ENCODE results near the gene IL20RA. TPM values are rescaled to one million over a fixed set of nuclear protein-coding genes. Genes with fewer than 3 reads are reported as not detected.

The IL20RA gene
- total RNA-seq, 6 experiments from 2014 or later, result not detected

GRCh38 chr6:137043710-137044365, 927 bp downstream of the IL20RA start:
- H3K9me3 Mint-ChIP-seq, result no peaks in the 10 kb centered on the region
- peaks cover 20% of the 10 kb centered on the region for H3K27me3 Mint-ChIP-seq (ENCODE audit: insufficient read depth)
- no peak overlapping the region for H3K27ac Mint-ChIP-seq
- peak overlapping the region; percentile 92 for H3K4me3 Mint-ChIP-seq
- H3K36me3 Mint-ChIP-seq (ENCODE audit: low read depth), result no peaks in the 10 kb centered on the region
- peaks cover 5% of the 10 kb centered on the region for H3K4me1 Mint-ChIP-seq (ENCODE audit: low read depth)
- no peak for DNase-seq
- no peak for TF ChIP-seq CTCF (IDR thresholded peaks at IDR 0.05)

GRCh38 chr6:137040393-137040792, 4.4 kb downstream of the IL20RA start:
- Mint-ChIP-seq H3K4me1 (ENCODE audit: low read depth) (peaks cover 5% of the 10 kb centered on the region), H3K4me3 (no peak overlapping the region), H3K27me3 (ENCODE audit: insufficient read depth) (peaks cover 16% of the 10 kb centered on the region), H3K9me3 (no peaks in the 10 kb centered on the region), H3K36me3 (ENCODE audit: low read depth) (no peaks in the 10 kb centered on the region), H3K27ac (no peak overlapping the region)
- TF ChIP-seq CTCF (IDR thresholded peaks at IDR 0.05), result peak; percentile 43
- no peak for DNase-seq

GRCh38 chr6:137039010-137039409, 5.8 kb downstream of the IL20RA start:
- H3K4me3 Mint-ChIP-seq, result no peak overlapping the region
- no peak for DNase-seq
- peaks cover 5% of the 10 kb centered on the region for H3K4me1 Mint-ChIP-seq (ENCODE audit: low read depth)
- no peak for TF ChIP-seq CTCF (IDR thresholded peaks at IDR 0.05)
- no peaks in the 10 kb centered on the region for H3K36me3 Mint-ChIP-seq (ENCODE audit: low read depth)
- H3K27me3 Mint-ChIP-seq (ENCODE audit: insufficient read depth), result peaks cover 16% of the 10 kb centered on the region
- no peaks in the 10 kb centered on the region for H3K9me3 Mint-ChIP-seq
- H3K27ac Mint-ChIP-seq, result no peak overlapping the region

- no peaks in the 10 kb centered on the region for H3K4me1 Mint-ChIP-seq (ENCODE audit: low read depth)
- no peak overlapping the region for H3K27ac Mint-ChIP-seq
- no peaks in the 10 kb centered on the region for H3K36me3 Mint-ChIP-seq (ENCODE audit: low read depth)
- no peak for DNase-seq
- no peak overlapping the region for H3K4me3 Mint-ChIP-seq
- H3K27me3 Mint-ChIP-seq (ENCODE audit: insufficient read depth), result peaks cover 8% of the 10 kb centered on the region
- TF ChIP-seq CTCF (IDR thresholded peaks at IDR 0.05), result no peak
- H3K9me3 Mint-ChIP-seq, result no peaks in the 10 kb centered on the region
Measured at GRCh38 chr6:137036566-137037300, 8.0 kb downstream of the IL20RA start.

- no peaks in the 10 kb centered on the region for H3K4me1 Mint-ChIP-seq (ENCODE audit: low read depth)
- TF ChIP-seq CTCF (IDR thresholded peaks at IDR 0.05), result no peak
- no peak overlapping the region for H3K4me3 Mint-ChIP-seq
- no peak overlapping the region for H3K27ac Mint-ChIP-seq
- H3K27me3 Mint-ChIP-seq (ENCODE audit: insufficient read depth), result peaks cover 5% of the 10 kb centered on the region
- DNase-seq, result no peak
- H3K36me3 Mint-ChIP-seq (ENCODE audit: low read depth), result no peaks in the 10 kb centered on the region
- no peaks in the 10 kb centered on the region for H3K9me3 Mint-ChIP-seq
Measured at GRCh38 chr6:137033828-137034227, 10.9 kb downstream of the IL20RA start.
